ENCODE measurements around the gene PLAGL1.
A peak's percentile ranks its signal among the peaks of the same experiment; 100 is the strongest.

Gene PLAGL1

GRCh38 chr6:143967706-143968376, 40.2 kb downstream of the PLAGL1 start:
- Histone ChIP-seq H3K4me1 (ENCODE audit: insufficient read depth, low read length) (peaks cover 46% of the 10 kb centered on the region), H3K27me3 (ENCODE audit: insufficient read depth, low read length) (no peaks in the 10 kb centered on the region), H3K9me3 (ENCODE audit: low read length) (no peaks in the 10 kb centered on the region), H2AFZ (ENCODE audit: low read depth, low read length) (no peak overlapping the region), H3K36me3 (ENCODE audit: insufficient read depth, low read length) (no peaks in the 10 kb centered on the region), H3K4me3 (ENCODE audit: low read length) (no peak overlapping the region)

GRCh38 chr6:143966312-143966711, 41.7 kb downstream of the PLAGL1 start:
- Histone ChIP-seq H2AFZ (ENCODE audit: low read depth, low read length) (no peak overlapping the region), H3K9me3 (ENCODE audit: low read length) (no peaks in the 10 kb centered on the region), H3K27me3 (ENCODE audit: insufficient read depth, low read length) (no peaks in the 10 kb centered on the region), H3K36me3 (ENCODE audit: insufficient read depth, low read length) (no peaks in the 10 kb centered on the region), H3K4me3 (ENCODE audit: low read length) (no peak overlapping the region), H3K4me1 (ENCODE audit: insufficient read depth, low read length) (peaks cover 47% of the 10 kb centered on the region)

DNA sequence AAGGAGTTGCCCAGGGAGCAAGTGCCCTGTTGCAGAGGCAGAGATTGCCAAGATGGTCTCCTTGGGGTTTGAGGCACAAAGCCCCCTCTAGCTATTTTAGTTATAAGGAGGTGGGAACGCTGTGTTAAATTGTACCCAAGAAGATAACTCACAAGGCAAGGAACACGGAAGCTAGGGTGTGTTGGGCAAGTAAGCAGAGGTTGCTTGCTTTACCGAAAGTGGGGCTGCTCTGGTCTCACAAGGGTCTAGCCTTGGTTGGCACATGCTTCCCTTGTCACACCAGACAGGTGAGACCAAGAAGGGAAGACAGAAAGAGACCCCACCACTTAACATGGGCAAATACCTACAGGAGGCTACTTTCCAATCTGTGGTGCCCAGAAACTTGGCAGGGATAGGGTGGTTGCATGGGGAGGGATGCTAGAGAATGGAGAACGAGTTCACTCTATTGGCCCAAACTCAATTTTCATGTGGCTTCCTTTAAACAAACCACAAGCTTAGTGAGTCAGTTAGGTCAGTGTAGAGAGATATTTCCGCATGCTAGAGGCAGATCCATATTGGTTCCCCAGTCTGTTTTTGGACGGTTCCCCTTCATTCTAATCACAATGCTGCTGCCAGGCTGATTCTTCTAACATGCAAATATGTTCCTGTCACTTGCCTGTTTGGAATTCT, 42.4 kb downstream of the PLAGL1 start:
- H3K4me1 ChIP-seq (ENCODE audit: insufficient read depth, low read length) = peaks cover 47% of the 10 kb centered on the region
- H3K36me3 ChIP-seq (ENCODE audit: insufficient read depth, low read length) = no peaks in the 10 kb centered on the region
- no peaks in the 10 kb centered on the region for H3K27me3 ChIP-seq (ENCODE audit: insufficient read depth, low read length)
- H3K9me3 ChIP-seq (ENCODE audit: low read length) = no peaks in the 10 kb centered on the region
- H3K4me3 ChIP-seq (ENCODE audit: low read length) = no peak overlapping the region
- H2AFZ ChIP-seq (ENCODE audit: low read depth, low read length) = no peak overlapping the region

DNA sequence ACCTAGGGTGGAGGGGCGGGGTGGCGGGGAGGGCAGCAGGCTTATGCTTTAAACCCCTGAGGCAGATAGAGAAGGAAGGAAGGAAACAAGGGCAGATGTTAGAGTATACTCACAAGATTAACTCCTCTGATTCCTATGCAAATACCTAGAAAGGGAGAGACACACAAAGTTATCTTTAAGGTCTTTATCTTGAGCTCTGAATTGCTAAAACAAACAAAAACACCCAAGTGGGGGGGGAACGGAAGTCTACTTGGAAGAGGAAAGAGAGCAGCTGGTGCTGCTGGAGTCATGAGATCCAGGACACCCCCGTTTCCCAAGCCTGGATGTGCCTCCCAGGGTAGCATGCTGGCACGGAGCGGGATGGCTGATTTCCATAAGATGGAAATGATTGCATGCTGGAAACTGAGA, 43.4 kb downstream of the PLAGL1 start:
- Histone ChIP-seq H3K4me3 (ENCODE audit: low read length) (no peak overlapping the region), H3K36me3 (ENCODE audit: insufficient read depth, low read length) (no peaks in the 10 kb centered on the region), H2AFZ (ENCODE audit: low read depth, low read length) (no peak overlapping the region), H3K27me3 (ENCODE audit: insufficient read depth, low read length) (no peaks in the 10 kb centered on the region), H3K4me1 (ENCODE audit: insufficient read depth, low read length) (peaks cover 52% of the 10 kb centered on the region), H3K9me3 (ENCODE audit: low read length) (no peaks in the 10 kb centered on the region)

DNA sequence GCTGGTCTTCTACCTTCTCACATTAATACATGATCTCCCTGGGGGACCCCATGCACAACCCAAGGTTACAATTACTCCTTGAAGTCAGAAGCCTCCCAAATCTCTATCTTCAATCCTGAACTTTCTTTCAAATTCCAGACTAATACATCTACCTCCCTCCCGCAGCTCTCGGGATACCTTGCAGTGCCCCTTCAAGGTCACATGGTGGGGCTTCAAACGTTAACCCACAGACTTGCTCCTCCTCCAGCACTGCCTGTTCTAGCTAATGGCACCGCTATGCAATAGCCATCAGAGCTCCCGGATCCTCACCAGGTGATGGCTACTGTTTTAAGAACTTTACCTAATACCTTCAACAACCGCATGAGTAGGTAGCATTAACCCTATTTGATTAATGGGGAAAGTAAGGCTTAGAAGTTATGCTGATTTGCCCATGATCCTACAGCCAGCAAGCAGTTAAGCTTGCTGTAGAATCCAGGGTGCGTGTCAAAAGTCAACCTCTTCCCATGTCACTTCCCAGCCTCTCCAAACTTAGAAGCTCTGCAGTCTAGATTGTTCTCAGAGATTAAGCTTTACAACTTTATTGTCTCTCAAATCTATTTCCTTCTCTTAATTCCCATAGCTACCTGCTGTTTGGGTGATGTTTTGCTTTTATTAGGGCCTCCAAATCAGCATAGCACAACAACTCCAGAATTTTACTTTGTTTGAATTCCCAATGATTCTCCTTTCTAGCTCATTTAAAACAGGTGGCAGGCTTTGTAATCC, 44.7 kb downstream of the PLAGL1 start:
- H3K9me3 ChIP-seq (ENCODE audit: low read length) = no peaks in the 10 kb centered on the region
- no peak overlapping the region for H3K4me3 ChIP-seq (ENCODE audit: low read length)
- H3K27me3 ChIP-seq (ENCODE audit: insufficient read depth, low read length) = no peaks in the 10 kb centered on the region
- H2AFZ ChIP-seq (ENCODE audit: low read depth, low read length) = no peak overlapping the region
- H3K36me3 ChIP-seq (ENCODE audit: insufficient read depth, low read length) = no peaks in the 10 kb centered on the region
- H3K4me1 ChIP-seq (ENCODE audit: insufficient read depth, low read length) = peaks cover 65% of the 10 kb centered on the region

GRCh38 chr6:143961886-143962878, 45.9 kb downstream of the PLAGL1 start:
- H2AFZ ChIP-seq (ENCODE audit: low read depth, low read length) = peak overlapping the region; percentile 31
- H3K27me3 ChIP-seq (ENCODE audit: insufficient read depth, low read length) = no peaks in the 10 kb centered on the region
- H3K9me3 ChIP-seq (ENCODE audit: low read length) = no peaks in the 10 kb centered on the region
- no peaks in the 10 kb centered on the region for H3K36me3 ChIP-seq (ENCODE audit: insufficient read depth, low read length)
- H3K4me3 ChIP-seq (ENCODE audit: low read length) = peak overlapping the region; percentile 8
- peaks cover 74% of the 10 kb centered on the region for H3K4me1 ChIP-seq (ENCODE audit: insufficient read depth, low read length)

GRCh38 chr6:143961066-143961465, 47.0 kb downstream of the PLAGL1 start:
- Histone ChIP-seq H3K4me3 (ENCODE audit: low read length) (no peak overlapping the region), H3K27me3 (ENCODE audit: insufficient read depth, low read length) (no peaks in the 10 kb centered on the region), H3K9me3 (ENCODE audit: low read length) (no peaks in the 10 kb centered on the region), H3K4me1 (ENCODE audit: insufficient read depth, low read length) (peaks cover 72% of the 10 kb centered on the region), H2AFZ (ENCODE audit: low read depth, low read length) (no peak overlapping the region), H3K36me3 (ENCODE audit: insufficient read depth, low read length) (no peaks in the 10 kb centered on the region)

- Histone ChIP-seq H3K4me3 (ENCODE audit: low read length) (no peak overlapping the region), H3K4me1 (ENCODE audit: insufficient read depth, low read length) (peaks cover 67% of the 10 kb centered on the region), H3K27me3 (ENCODE audit: insufficient read depth, low read length) (no peaks in the 10 kb centered on the region), H2AFZ (ENCODE audit: low read depth, low read length) (no peak overlapping the region), H3K36me3 (ENCODE audit: insufficient read depth, low read length) (no peaks in the 10 kb centered on the region), H3K9me3 (ENCODE audit: low read length) (no peaks in the 10 kb centered on the region)
Observed at GRCh38 chr6:143959927-143960326, 48.1 kb downstream of the PLAGL1 start.

- H2AFZ ChIP-seq (ENCODE audit: low read depth, low read length) = no peak overlapping the region
- no peaks in the 10 kb centered on the region for H3K36me3 ChIP-seq (ENCODE audit: insufficient read depth, low read length)
- no peak overlapping the region for H3K4me3 ChIP-seq (ENCODE audit: low read length)
- H3K9me3 ChIP-seq (ENCODE audit: low read length) = no peaks in the 10 kb centered on the region
- H3K27me3 ChIP-seq (ENCODE audit: insufficient read depth, low read length) = no peaks in the 10 kb centered on the region
- H3K4me1 ChIP-seq (ENCODE audit: insufficient read depth, low read length) = peaks cover 64% of the 10 kb centered on the region
Observed at GRCh38 chr6:143958839-143959399, 49.1 kb downstream of the PLAGL1 start.

GRCh38 chr6:143957679-143958274, 50.3 kb downstream of the PLAGL1 start:
- Histone ChIP-seq H2AFZ (ENCODE audit: low read depth, low read length) (no peak overlapping the region), H3K4me3 (ENCODE audit: low read length) (no peak overlapping the region), H3K27me3 (ENCODE audit: insufficient read depth, low read length) (no peaks in the 10 kb centered on the region), H3K9me3 (ENCODE audit: low read length) (no peaks in the 10 kb centered on the region), H3K36me3 (ENCODE audit: insufficient read depth, low read length) (no peaks in the 10 kb centered on the region), H3K4me1 (ENCODE audit: insufficient read depth, low read length) (peaks cover 59% of the 10 kb centered on the region)

DNA sequence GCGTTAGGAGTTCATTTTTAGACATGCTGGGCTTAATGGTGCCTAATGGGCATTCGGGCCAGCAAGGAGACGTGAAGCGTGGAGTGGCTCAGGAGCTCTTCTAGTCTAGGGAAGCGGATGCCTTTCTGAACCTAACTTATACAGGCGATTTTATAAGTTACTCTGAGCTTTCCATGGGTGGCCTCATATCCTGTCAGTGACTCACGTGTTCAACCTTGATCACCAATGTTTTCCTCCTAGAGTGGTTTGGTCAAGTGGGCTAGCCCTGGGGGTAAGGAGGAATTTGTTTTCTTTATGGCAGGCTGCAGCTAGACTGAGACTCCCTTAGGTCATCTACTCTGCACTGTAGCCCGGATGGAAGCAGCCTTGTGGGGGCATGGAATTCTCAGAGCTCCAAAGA, 52.1 kb downstream of the PLAGL1 start:
- H3K27me3 ChIP-seq (ENCODE audit: insufficient read depth, low read length) = no peaks in the 10 kb centered on the region
- peaks cover 41% of the 10 kb centered on the region for H3K4me1 ChIP-seq (ENCODE audit: insufficient read depth, low read length)
- no peaks in the 10 kb centered on the region for H3K9me3 ChIP-seq (ENCODE audit: low read length)
- H3K36me3 ChIP-seq (ENCODE audit: insufficient read depth, low read length) = no peaks in the 10 kb centered on the region
- no peak overlapping the region for H2AFZ ChIP-seq (ENCODE audit: low read depth, low read length)
- no peak overlapping the region for H3K4me3 ChIP-seq (ENCODE audit: low read length)

- peaks cover 21% of the 10 kb centered on the region for H3K4me1 ChIP-seq (ENCODE audit: insufficient read depth, low read length)
- no peak overlapping the region for H3K4me3 ChIP-seq (ENCODE audit: low read length)
- no peak overlapping the region for H2AFZ ChIP-seq (ENCODE audit: low read depth, low read length)
- no peaks in the 10 kb centered on the region for H3K9me3 ChIP-seq (ENCODE audit: low read length)
- H3K36me3 ChIP-seq (ENCODE audit: insufficient read depth, low read length) = no peaks in the 10 kb centered on the region
- no peaks in the 10 kb centered on the region for H3K27me3 ChIP-seq (ENCODE audit: insufficient read depth, low read length)
Observed at GRCh38 chr6:143953922-143954321, 54.1 kb downstream of the PLAGL1 start.
